GM18861 (cell line): ENCODE measurements around the gene FYN.

Source experiments
- ATAC-seq: cut with Tn5 transposase; IDR thresholded peaks from one replicate; pipeline ENCODE4 v1.9.1; 2021; ENCODE audit not compliant: unreplicated experiment

Gene FYN

DNA sequence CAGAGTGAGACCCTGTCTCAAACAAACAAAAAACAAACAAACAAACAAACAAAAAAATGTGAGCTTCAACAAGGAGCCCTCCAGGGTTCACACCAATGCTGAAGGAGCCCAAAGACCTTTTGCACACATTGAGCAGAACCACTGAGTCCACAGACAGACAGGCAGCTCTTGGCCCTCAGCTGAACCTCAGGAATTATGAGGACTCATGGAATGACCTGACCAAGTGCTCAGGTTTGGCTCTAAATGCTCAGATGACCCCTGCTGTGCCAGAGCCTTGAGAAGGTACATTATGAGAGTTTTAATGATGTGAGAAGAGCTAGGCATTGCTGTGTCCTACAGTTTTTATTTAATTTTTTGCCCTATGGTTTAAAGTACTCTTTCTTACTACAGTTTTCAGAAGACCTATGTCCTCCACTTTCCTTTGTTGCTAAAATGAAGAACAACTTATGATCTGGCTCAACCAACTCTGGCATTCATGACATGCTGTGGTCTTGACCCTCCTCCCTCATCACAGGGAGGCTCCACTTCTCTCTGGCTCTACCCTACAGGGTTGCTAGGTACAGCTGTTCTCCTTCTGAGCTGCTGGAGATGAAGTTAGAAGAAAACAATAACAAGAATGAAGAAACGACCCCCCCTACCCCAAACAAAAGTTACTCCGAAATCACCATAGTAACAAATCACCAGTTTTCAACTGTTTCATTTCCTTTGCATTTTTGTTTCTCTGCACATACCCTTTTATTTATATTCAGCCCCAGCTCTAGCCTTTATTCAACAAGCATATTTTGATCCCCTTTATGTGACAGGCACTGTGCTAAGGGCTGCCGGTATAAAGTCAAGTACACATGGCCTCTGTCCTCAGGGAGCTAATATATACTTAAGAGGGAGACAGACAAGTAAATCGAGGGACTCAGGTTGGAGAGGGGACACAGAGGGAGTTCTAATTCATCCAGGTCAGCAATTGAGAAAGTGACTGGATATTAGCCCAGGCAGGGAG, 138.9 kb downstream of the FYN start:
- no peak for ATAC-seq

GRCh38 chr6:111732390-111732789, 140.9 kb downstream of the FYN start:
- no peak for ATAC-seq

GRCh38 chr6:111731456-111732195, 141.6 kb downstream of the FYN start:
- no peak for ATAC-seq

- ATAC-seq, result no peak
These were observed 142.4 kb downstream of the FYN start for GRCh38 chr6:111730864-111731263.

DNA sequence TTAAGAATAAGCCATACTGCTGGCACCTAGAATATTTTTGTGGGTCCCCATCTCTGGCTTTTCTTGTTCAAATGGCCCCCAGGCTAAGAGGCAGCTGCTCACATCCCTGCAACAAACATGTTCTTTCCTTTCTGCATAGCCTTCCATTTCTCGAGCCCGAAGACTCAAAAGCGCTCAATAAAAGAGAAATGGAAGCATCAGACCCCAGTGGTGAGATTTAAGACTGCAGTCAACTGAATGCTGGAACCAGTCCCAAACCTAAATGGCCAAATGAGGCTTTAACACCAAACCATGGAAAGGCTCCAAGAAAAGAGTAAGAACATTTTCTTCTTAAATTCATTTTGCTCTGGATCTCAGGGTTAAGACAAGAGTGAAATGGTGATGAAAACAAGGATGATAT, 145.4 kb downstream of the FYN start:
- ATAC-seq, result no peak

DNA sequence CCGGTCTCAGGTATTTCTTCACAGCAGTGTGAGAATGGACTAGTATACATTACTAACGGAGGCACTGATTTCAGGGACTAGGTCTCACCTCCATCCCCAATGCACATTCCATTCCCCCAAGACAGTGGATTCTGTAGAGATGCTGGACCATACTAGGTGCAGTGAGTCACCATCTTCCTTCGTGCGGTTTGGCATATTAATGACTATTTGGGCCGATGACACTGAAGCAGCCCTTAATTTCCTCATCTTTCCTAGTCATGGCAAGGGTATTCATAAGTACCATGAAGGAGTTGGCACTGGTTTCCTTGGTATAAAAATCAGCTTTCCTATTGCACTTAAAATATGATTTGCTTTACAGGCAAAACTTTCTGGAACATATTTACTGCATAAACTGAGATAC, 146.2 kb downstream of the FYN start:
- ATAC-seq, result no peak

GRCh38 chr6:111725446-111726112, 147.7 kb downstream of the FYN start:
- ATAC-seq, result no peak

DNA sequence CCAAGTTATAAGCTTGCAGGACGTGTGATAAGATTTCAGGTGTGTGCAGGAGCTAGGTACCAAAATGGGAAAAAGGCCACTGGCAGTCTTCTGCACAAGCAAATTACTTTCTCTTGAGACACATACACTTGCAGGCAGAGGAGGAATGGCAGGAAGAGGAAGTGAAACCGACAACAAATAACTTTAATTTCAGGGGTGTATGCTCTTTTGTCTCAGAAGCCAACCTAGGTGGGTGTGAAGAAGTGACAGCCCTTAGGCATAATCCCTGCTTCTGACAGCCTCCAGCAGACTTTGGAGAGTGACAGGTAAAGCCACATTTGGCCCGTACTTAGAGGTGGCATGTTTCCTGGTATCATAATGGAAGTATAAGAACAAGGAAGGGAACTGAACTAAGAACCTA, 148.7 kb downstream of the FYN start:
- peak; percentile 99 for ATAC-seq

DNA sequence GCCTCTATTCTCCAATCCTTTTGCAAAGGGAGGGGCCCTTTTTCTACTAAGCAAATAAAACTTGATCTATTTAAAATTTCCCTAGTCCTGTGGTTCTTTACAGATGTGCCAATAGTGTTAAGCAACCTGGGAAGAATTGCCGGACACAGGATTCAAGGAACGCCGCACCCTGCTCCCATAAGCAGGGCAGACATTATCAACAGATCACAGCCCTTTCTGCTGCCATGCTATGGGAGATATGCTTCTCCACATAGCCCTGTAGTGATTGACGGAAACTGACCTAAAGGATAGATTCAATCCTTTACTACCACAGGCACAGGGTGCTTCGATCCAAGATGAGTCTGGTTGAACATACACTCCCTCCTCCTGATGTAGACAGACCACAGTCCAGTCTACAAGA, 149.2 kb downstream of the FYN start:
- ATAC-seq, result peak; percentile 20

DNA sequence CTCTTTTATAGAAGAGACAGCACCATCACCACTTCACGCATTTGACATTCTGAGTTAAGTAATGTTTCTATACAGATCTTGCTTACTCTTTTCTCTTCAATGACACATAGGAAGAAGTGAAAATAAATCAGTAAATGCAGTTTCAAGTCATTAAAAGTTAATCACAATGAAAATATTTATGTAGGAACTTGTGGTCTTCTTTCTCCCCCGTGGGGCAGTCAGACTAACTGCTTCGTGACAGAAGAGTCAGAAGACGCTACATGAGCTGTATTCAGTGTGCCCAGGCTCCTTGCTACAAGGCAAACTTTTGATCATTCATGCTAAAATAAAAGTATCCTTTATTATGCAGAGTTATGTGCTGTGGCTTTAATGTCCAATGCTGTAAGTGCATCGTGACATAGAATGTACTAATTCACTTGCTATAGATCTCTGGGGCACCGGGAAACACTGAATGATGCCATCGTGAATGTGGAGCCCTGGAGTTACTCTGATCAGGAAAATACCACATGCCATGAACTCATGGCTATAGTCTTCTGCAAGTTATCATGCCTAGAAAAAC, 149.8 kb downstream of the FYN start:
- ATAC-seq, result no peak

- ATAC-seq, result no peak
These were observed 151.0 kb downstream of the FYN start for GRCh38 chr6:111722179-111722731.

- no peak for ATAC-seq
These were observed 151.5 kb downstream of the FYN start for GRCh38 chr6:111721753-111722154.

DNA sequence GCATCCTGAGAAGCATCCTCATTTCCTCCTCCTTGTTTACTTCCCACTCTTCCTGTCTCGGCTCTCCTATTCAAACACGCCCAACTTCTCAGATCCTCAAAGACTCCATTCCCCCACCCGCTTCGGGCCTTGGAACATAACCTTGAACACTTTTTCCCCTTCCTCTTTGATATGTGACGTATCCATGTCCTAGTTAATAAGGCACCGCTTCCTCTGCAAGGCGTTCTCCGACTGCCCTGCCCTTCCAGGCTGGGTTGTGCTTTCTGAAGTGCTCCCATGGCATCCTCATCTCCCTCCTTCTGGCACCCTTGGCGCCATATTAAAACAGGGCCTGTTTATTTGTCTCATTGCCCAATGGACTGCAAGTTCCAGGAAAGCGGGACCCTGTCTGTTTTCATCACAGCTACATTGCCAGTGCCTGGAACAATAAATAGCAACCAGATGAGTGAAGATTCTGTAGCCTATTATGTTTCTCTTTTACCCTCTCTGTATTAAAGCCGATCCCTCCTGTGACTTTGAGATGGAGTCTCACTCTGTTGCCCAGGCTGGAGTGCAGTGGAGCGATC, 152.2 kb downstream of the FYN start:
- no peak for ATAC-seq

- ATAC-seq, result no peak
These were observed 154.3 kb downstream of the FYN start for GRCh38 chr6:111718990-111719389.

DNA sequence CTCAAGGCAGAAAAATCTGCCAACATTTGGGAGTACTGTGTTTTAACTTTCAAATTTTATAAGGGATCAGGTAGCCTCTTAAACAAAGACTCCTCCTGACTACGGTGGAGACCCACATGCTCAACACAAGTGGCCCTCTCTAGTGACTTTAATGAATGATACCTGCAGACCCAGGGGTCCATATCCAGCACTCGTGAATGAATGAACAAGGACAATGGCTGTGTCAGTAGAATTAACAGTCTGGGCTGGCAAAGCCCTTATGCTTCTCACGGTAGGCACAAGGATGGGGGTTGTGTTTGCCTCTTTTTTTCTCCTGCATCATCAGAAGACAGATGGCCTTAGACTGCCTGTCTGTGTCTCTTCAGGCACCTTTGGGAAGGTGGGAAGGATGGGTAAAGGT, 154.9 kb downstream of the FYN start:
- ATAC-seq, result no peak

- ATAC-seq, result no peak
These were observed 155.6 kb downstream of the FYN start for GRCh38 chr6:111717621-111718020.

GRCh38 chr6:111716325-111716724, 156.9 kb downstream of the FYN start:
- ATAC-seq, result no peak

DNA sequence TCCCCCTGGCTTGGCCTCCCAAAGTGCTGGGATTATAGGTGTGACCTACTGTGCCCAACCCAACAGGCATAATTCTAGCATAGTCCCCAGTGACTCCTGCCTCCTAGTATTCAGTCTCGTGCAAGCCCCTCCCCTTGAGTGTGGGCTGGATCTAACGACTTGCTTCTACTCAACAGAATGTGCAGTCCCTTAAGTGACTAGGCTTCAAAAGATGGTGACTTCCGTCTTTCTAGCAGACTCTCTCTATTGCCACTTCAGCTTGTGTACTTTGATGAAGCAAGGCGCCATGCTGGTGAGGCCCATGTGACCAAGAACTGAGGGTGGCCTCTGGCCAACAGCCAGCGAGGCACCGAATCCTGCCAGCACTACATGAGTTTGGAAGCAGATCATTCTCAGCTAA, 157.9 kb downstream of the FYN start:
- ATAC-seq, result no peak

DNA sequence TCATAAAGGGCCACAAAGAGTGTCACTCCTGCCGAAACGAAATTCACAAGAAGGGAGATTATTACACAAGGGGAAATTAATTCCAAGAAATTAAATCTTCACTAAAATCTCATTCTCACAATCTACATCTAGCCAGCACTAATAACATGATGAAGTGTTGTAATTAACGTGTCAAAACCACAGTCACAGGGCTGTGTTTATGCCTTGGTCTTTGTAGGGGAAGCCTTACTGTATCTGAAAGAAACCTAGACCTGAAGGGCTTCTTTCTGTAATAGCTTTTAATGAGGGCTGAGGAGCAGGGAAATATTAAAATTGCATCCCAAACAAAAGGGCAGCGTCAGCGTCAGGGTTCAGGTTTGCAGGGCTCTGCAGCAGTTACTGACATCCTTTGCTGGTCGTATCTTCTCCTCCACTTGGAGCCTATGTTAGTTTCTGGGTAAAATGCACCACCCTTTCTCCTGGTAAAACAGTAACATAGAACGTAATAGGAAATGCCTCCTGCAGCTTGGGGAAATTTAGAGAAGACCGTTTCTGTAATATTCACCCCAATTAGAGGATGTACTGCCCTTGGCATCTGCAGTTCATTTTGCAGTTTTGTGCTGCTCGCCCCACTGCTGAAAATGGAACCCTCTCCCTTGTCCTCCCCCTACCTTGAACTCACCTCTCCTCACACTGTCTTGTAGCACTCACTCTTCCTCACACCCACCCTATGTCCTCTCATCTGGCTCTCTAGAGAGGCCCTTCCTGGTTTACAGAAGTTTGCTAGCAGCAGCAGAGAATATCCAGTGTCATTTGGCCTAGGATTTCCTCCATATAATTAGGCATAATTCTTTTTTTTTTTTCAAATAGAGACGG, 158.6 kb downstream of the FYN start:
- ATAC-seq, result no peak

DNA sequence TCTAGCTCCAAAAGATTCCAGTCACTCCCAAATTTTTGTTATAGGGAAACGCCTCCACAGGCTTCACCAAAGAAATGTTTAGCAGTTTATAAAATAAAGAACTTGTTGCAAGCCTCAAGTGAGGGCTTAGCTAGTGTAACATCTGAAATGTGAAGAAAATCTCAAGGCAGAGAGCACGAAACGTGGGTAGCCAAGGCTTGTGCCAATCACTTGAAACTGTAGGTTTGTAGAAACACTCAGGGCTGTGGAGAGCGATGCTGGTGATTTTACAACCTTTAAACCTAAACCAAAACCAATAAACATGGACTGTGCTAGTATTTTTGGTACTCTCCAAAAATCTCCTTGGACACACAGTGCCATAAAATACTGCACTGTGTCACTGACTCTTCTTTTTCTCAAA, 159.4 kb downstream of the FYN start:
- ATAC-seq, result no peak
